Loucy (cell line): Measurements from ENCODE around the gene PPDPF.

Experiments
- CTCF ChIP-seq: fragments of 200-600 bp; sonication (generic); conservative IDR thresholded peaks from 2 replicates; pipeline ENCODE4 v1.5.1; 2014; ENCODE audit warnings: mild to moderate bottlenecking, antibody characterized with exemption, low read length
- EZH2phosphoT487 ChIP-seq: fragments of 200-600 bp; IDR thresholded peaks from 2 replicates; pipeline ENCODE4 v1.6.1; 2018; ENCODE audit warnings: antibody characterized with exemption, mild to moderate bottlenecking, moderate library complexity, borderline replicate concordance

- TF ChIP-seq CTCF (no peak), EZH2phosphoT487 (no peak)
Measured at GRCh38 chr20:63552481-63553249, 32.1 kb downstream of the PPDPF start.
